Bone marrow (tissue), 2 donors: ENCODE data around the gene ADAMTS4.

ENCODE experiments used
- DNase-seq, 2 donors: peaks; one replicate each; lab custom pipeline; 2025; lab: John Stamatoyannopoulos, UW

ADAMTS4 gene

DNA sequence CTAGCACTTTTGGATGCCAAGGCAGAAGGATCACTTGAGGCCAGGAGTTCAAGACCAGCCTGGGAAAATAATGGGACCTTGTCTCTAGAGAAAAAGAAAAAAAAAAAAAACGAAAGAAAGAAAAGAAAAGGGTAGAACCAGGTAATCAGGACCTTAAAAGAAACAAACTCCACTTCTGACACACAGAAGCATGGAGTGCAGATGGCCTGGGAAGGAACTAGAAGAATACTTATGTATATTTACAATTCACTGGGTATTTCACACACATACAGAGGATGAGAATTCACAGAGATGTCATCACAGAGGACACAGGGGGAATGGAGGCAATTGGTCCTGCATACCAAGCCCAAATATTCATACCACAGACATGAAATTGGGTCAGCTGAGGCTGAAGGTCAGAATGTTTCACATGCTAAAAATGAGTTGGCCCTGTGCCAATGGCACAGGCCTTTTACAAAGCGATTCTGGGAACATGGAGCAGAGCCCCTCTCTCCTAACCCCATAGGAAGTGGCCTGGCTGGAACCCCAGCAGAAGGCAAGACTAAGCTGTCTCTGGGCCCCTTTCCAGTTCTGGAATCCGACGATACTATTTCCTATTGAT is 26.0 kb downstream of the ADAMTS4 start:
- no peak for DNase-seq

DNA sequence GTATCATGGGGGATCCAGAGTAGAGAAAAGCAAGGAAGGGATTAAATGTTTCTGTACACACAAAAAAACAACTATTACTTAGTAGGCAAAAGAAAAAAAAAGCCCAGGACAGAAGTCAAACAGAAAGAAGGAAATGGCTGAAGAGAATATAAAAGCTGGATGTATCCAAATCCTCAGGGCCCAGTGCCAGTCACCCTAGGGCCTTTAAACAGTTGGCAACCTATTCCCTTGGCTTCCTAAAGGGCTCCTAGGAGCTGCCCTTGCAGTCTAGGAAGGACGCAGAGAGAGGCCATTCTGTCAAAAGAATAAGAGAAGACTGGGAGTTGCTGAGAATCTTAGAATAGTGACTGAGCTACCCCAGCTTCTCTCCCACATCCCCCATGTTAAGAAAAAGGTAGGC is 26.5 kb downstream of the ADAMTS4 start:
- DNase-seq, result no peak

DNA sequence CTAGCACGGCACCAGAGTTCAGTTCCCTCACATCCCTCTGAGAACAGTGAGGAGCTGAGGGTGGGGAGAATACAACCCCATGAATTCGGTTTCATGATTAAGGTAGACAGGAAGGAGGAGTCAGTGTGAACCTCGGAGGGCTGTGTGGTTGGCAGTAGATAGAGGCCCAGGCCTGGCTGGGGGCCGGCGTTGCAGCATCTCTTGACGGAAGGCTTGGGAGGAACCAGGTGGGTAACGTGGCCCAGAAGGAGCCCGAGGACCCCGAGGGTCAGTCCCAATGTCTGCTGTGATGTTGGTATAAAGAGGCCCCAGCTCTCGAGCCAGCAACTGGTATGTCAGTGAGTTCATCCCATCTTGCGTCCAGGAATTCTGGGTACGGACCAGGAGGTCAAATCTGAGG is 27.2 kb downstream of the ADAMTS4 start:
- no peak for DNase-seq

DNA sequence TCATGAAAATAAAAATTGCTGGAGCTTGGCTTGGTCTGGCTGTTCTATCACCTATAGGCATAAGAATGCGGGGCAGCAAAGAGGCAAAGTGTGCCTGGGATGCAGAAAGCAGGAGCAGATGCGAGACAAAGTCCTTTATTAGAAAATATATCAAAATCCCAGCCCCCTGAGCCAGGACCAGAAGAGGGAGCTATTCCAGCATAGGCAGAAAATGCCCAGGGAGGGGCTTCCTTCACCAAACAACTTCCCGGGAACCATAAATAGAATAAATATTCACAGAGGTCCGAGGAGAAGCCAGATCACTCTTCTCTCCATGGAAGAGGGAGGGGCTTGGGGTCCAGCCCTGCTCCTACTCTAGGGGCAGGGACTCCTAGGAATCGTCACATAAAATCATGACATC is 27.7 kb downstream of the ADAMTS4 start:
- no peak for DNase-seq

DNA sequence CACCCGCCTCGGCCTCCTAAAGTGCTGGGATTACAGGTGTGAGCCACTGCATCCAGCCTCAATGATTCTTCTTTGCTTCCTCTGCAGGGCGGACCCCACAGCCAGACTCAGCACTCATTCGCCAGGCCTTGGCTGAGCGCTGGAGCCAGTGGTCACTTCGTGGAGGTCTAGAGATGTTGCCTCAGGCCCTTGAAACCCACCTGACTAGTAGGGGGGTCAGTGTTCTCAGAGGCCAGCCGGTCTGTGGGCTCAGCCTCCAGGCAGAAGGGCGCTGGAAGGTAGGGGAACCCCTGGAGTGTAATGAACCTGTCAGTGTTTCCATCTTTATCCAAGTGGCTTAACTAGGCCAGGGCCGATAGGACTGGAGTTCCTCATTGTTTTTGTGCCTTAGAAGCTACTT is 29.9 kb downstream of the ADAMTS4 start:
- DNase-seq, result no peak

DNA sequence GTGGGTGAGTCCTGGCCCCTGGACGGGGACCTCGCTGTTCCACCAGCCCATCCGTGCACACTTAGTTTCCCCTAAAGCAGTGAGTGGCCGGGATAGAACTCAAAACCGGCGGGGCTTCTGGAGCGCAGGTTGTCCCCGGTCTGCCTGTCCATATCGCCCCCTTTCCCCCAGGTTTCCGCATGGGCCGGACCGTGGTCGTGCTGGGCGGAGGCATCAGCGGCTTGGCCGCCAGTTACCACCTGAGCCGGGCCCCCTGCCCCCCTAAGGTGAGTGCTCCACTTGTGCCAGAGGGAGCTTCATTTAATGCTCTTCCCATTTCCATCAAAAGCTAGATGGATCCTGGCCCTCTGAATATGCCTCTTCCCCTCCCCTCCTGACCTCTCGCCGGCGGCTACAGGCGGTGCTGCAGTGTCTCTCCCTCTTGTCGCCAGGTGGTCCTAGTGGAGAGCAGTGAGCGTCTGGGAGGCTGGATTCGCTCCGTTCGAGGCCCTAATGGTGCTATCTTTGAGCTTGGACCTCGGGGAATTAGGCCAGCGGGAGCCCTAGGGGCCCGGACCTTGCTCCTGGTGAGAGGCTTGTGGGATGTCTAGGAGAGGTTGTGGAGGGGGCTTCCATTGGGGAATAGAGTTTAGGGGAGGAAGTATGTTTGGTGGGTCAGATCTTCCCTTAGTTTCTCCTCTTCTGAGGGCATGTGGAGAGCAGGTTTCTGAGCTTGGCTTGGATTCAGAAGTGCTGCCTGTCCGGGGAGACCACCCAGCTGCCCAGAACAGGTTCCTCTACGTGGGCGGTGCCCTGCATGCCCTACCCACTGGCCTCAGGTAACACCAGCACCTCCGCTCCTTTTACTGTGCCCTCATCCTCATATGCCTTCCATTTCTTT is 31.9 kb downstream of the ADAMTS4 start:
- no peak for DNase-seq

DNA sequence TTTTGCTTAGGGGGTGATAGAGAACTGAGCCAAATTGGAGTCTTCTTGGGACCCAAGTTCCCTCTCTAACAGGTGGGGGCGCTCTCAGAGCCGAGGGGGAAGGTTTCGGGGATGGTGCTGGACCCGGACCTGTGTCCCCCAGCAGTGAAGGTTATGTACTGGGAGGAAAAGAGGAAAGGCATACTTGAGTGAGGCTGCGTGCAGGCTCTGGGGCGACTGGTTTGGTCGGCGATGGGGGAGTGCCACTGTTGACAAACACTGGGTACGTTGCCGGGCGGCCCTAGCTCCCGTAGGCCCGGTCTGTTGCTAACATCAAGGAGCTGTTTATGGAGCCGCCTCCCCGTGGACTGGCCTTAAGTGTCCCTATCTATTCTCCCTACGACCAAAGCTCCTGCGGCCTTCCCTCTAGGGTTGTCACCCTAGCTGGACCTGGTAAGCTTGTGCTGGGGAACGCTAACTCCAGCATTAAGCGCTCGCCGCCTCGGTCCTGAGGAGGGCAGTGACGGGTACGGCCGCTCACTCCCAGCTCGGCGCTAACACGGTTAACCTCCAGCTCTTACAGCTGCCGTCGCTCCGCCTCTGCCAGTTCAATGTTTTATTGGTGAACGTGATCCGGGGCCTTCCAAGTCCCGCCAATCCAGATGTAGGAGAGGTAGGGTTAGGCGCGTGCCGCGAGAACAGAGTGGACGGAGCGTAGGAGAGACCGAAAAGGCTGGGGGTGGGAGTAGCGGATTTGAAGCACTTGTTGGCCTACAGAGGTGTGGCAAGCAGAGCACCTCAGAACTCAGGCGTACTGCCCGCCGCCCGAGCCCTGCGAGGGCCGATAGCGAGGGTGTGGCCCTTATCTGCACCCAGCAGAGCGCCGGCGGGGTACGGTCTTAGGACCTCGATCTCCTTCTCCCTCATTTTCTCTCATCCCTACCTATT is 32.8 kb downstream of the ADAMTS4 start, which contains the start of gene PPOX:
Gene PPOX, plus strand, starts transcription at position 685 of the 927 bp plus-strand sequence. CDS start 422 bp downstream, outside the sequence.
- DNase-seq, result peak; percentile 83 to 97

DNA sequence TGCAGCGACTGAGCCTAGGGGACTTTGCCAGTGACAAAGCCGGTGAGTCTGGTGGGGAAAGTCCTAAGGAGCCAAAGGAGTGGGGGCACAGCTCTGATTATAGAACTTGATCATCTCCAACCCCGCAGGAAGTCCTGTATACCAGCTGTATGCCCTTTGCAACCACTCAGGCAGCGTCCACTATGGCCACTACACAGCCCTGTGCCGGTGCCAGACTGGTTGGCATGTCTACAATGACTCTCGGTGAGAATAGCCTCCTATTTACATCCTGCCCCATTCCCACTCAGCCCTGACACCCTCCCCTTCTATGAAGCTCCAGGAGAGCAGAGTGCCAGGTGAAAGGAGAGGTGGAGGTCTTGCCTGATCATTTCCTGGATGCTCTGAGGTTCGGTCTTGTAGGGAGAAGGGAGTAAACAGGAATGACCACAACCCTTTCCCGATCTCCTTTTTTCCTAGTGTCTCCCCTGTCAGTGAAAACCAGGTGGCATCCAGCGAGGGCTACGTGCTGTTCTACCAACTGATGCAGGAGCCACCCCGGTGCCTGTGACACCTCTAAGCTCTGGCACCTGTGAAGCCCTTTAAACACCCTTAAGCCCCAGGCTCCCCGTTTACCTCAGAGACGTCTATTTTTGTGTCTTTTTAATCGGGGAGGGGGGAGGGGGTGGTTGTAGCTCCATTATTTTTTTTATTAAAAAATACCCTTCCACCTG is 33.8 kb downstream of the ADAMTS4 start:
- no peak for DNase-seq

DNA sequence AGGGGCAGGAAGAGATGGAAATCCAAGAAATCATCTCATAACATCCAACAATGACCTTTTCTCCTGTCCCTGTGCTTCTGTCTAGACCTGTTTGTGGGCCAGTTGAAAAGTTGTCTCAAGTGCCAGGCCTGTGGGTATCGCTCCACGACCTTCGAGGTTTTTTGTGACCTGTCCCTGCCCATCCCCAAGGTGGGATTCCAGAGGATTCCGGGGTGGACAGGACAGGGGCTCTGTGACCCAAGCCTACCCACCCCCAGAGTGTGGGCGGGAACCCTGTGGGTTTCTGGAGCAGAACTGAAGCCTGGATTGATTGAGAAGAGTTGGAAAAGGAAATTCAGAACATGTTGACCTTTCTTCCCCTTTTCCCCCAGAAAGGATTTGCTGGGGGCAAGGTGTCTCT is 35.1 kb downstream of the ADAMTS4 start:
- no peak for DNase-seq

DNA sequence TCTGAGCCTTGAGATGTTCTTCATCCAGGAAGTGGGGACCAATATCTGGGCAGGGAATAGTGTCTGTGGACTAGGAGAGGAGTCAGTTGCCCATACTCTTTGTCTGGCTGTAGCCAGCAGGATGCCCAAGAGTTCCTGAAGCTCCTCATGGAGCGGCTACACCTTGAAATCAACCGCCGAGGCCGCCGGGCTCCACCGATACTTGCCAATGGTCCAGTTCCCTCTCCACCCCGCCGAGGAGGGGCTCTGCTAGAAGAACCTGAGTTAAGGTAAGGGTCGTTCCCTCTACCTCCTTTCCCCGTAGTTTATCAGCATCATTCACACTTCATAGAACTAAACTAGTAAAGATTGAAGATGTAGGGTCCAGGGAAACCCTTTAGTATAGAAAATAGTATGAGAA is 36.0 kb downstream of the ADAMTS4 start:
- DNase-seq, result no peak

DNA sequence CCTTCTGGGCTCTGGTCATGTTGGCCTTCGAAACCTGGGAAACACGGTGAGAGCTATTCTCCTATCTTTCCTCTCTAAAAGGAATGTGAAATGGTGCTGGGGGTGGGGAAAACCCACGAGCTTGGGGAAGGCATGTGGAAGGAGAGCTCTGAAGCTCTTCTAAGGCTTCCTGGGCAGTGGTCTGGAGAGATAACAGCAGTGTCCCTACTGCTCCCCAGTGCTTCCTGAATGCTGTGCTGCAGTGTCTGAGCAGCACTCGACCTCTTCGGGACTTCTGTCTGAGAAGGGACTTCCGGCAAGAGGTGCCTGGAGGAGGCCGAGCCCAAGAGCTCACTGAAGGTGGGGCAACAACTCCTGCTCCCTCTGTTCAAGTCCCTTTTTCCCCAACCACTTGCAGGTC is 36.8 kb downstream of the ADAMTS4 start:
- DNase-seq, result no peak

DNA sequence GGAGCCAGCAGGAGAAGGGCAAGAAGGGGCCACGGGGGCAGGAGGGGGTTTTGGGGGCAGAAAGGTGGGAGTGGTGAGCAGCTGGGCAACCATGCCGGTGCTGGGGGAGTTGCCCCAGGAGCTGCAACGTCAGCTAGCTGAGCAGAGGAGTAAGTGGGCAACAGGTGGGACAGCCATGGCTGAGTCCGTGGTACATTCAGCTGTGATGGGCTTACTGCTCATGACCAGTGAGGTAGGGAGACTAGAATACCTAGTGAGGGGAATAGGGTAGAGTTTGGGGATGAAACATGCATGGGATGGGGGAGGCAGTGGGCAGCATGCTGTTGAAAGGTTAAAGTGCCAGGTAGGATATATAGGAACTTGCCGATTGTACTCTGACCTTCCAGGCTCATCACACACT is 37.2 kb downstream of the ADAMTS4 start:
- no peak for DNase-seq

DNA sequence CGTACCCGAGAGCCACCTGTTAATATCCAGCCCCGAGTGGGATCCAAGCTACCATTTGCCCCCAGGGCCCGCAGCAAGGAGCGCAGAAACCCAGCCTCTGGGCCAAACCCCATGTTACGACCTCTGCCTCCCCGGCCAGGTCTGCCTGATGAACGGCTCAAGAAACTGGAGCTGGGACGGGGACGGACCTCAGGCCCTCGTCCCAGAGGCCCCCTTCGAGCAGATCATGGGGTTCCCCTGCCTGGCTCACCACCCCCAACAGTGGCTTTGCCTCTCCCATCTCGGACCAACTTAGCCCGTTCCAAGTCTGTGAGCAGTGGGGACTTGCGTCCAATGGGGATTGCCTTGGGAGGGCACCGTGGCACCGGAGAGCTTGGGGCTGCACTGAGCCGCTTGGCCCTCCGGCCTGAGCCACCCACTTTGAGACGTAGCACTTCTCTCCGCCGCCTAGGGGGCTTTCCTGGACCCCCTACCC is 38.1 kb downstream of the ADAMTS4 start:
- DNase-seq, result no peak

DNA sequence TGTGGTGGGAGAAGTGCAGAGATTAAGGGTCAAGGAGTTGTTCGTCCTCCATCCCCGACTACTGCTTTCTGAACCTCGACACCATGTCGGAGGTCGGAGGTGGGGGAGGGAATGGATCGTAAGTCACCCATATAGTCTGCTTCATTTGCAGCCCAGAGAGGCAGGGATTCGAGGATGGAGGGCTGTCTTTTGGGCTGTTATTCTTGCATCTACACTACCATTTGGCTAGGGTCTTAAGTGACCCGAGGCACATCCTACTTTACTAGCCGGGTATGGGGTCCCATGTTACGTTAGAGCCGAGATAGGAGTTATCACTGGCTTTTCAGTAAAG is 39.0 kb downstream of the ADAMTS4 start:
- DNase-seq, result no peak

DNA sequence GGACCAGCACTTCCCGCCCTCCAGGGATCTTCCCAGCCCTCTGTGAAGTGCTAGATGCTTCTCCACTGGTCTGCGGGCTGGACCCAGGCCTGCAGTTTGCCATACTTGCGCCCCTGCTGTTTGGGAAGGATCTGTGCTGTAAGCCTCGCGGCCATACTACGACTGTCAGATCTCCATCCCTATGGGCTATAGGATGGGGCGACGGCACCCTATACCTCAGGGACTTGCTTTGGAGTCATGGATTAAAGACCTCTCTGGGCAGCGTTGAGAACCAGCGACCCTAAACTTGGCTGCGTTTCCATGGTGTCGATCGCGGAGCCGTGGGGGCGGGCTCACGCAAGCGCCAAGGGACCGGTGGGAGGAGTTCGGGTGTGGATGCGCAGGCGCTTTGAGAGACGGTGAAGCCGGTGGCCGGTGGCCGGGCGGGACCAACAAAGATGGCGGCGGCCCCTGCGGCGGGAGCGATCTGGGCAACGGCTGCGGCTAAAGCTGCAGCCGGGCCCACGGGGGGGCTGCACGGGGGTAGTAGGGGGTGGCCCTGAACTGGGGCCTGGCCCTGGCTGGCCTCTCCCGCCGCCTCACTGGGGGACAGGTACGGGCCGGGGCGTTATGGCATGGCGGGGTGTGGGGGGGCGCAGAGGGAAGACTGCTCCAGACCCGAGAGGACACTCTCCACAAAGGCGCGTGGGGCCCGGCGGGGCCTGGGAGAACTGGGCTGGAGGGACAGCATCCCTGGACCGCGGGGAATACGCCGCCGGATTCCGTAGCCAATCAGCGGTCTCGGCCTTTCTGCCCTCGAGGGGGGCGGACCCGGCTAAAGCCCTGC is 39.6 kb downstream of the ADAMTS4 start, which contains the start of gene USP21:
Gene USP21, plus strand, starts transcription at position 414 of the 826 bp plus-strand sequence. CDS start 1,141 bp downstream, outside the sequence.
- peak; percentile 82 to 87 for DNase-seq

DNA sequence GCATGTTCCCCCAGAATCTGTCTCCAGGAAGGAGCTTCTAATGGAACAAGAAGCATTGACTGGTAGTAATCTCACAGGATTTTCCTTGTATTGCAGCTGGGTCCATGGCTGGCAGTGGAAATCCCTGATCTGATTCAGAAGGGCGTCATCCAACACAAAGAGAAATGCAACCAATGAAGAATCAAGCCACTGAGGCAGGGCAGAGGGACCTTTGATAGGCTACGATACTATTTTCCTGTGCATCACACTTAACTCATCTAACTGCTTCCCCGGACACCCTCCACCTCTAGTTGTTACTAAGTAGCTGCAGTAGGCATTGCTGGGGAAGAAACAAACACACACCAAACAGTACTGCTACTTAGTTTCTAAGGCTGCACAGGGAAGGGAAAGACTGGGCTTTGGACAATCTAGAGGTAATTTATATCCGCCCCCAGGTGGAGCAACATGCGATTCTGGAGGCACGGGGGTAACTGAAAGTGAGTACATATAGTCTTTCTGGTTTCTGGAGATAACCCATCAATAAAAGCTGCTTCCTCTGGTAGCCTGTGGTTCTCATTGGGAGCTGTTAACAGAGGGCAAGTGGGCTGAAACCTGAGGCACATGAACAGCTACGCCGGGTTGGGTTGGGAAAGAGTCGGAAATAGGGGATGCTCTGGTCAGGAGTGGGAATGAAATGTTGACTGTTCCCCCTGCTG is 40.4 kb downstream of the ADAMTS4 start:
- DNase-seq, result no peak

DNA sequence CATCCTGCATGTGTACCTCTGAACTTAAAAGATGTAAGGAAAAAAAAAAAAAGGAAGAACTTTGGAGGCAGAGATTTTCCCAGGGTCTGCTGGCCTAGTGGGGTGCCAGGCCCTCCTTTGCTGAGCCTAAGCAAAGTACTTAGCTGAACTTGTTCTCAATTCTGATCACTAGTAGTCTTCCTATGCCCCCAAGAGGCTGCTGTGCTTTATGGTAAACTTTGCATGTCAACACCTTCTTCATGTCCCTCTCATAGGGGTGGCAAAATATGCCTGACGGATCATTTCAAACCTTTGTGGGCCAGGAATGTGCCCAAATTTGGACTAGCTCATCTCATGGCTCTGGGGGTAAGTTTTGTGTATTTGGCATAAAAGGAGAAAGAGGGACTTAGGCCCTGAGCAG is 41.0 kb downstream of the ADAMTS4 start:
- no peak for DNase-seq

DNA sequence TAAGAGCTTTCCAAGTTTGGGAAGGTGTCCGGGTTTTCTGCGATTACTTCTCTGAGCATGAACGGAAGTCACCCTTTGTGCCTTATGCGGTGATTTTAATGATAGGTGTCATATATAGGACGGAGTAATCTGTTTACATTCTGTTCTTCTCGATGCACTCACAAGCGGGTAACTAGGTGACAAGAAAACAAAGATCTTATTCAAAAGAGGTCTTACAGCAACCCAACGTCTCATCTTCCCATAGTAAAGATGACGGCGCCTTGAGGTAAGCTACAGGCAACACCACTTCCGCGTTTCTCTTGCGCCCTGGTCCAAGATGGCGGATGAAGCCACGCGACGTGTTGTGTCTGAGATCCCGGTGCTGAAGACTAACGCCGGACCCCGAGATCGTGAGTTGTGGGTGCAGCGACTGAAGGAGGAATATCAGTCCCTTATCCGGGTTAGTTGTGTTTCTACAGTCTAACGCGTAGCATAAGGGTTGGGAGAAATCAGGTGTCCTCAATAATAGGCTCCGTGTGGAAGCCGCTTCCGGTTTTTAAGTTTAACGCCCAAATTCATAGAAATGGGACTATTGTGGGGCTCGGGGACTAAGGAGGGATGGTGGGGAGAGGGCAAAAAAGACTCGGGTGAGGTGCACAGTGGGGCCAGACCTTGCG is 45.0 kb downstream of the ADAMTS4 start, which contains the start of gene UFC1:
Gene UFC1, plus strand, starts transcription at position 297 of the 656 bp plus-strand sequence. Its CDS starts 20 bp downstream, at position 317.
- peak; percentile 51 to 89 for DNase-seq

DNA sequence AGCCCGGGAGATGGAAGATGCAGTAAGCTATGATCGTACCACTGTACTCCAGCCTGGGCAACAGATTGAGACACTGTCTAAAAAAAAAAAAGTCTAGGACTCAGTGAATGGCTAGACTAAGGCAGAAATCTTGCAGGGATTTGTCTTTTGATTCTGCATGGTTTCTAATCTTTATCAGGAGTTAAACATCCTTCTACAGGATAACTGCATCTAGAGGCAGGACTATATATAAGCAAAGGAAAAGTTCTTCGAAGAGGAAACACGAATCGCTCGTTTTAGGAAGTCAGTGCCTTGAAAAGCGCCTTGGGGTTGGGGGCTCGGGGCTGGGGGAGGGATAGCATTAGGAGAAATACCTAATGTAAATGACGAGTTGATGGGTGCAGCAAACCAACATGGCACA is 45.7 kb downstream of the ADAMTS4 start:
- no peak for DNase-seq
